ENCODE results near the gene CSTB.

The CSTB gene

DNA sequence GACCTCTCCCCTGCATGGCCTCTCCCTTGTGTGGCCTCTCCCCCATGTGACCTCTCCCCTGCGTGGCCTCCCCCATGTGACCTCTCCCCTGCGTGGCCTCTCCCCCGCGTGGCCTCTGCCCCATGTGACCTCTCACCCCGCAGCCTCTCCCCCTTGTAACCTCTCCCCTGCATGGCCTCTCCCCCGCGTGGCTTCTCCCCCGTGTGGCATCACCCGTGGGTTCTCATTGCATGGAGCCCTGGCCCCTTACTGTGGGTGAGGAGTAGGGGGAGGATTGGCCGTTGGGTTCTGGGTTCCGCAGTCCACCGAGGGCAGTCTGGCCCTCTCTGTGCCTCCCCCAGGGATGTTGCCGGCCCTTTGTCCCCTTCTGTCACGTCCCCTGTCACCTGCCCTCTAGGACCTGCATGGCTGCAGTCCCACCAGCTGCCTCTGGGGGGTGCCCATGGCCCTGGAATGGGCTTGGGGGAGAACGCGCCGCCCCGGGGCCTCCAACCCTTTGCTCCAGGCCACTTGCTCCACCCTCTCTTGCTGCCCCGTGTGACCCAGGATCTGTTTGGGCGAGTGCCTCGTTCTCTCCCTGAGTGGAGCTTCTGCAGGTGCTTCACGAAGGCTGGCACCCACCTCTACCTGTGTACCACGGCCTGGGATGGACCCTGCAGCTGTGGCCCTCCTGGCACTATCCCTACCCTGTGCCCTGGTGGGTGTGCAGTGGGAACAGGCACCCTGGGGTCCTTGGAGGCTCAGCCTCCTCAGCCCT is 34.6 kb upstream of the CSTB start:
- DNase-seq (ENCODE audit: low read depth in 3 of 3): peak; percentile 76 to 88 (median 81)

DNA sequence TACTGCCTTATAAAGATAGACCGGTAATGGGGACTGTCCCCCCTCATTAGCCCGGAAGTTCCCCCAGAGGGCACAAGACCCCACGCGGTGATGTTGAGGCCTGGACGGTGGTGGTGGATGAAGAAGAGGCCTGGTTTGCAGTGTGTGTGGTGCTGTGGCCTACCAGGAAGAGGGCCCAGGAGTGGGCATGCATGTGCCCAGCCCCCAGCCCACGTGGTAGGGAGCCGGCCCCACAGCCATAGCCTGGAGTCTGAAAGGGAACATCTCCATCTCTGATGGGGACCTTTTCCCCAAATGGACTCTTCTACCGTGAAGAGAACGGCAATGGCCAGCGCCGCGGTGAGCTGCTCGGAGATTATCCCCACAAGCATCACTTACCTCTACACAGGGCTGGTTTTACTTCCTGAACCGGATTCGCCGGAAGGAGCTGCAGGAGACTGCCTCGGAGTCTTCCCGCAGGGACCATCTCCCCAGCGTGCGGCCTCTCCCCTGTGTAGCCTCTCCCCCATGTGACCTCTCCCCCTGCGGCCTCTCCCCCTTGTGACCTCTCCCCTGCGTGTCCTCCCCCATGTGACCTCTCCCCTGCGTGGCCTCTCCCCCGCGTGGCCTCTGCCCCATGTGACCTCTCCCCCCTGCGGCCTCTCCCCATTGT is 33.9 kb upstream of the CSTB start:
- DNase-seq (ENCODE audit: low read depth in 3 of 3): no peak

DNA sequence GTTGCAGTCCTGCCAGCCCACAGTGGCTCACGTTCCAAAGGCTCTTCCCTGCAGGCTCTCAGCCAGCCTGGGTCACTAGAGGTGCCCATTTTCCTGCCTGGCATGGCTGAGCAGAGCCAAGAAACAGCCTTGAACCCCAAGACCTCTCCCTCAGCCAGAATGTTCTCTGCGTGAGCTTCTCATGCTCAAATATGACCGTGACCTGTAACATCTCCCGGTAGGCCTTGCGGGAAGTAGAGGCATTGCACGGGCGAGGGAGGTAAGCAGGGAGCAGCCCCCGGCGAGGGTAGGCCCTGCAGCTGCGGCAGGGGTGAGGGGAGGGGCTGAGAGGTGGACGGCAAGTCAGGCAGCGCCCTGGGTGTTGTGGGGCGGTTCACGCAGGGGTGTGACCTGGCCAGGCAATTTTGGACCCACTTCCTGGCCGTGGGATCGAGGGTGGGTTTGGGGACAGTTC is 33.3 kb upstream of the CSTB start:
- DNase-seq (ENCODE audit: low read depth in 3 of 3): no peak

DNA sequence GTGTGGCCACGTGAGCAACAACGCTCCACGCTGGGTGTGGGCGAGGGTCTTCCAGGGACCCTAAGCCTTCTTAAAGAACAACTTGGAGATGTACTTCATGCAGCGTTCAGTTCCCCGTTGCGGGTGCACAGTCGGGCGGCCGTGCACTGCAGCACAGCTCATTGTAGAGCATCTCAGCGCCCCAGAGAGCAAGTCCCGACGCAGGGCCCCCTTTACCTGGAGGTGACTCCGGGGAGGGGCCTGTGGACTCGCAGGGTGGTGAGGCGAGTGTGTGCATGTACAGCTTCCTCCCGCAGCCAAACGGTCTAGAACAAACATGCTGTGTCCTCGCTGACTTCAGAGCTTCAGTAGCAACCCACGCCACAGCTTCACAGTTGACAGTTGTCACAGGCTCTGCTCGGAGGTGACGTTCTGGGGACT is 32.7 kb upstream of the CSTB start:
- DNase-seq (ENCODE audit: low read depth in 3 of 3): no peak

DNA sequence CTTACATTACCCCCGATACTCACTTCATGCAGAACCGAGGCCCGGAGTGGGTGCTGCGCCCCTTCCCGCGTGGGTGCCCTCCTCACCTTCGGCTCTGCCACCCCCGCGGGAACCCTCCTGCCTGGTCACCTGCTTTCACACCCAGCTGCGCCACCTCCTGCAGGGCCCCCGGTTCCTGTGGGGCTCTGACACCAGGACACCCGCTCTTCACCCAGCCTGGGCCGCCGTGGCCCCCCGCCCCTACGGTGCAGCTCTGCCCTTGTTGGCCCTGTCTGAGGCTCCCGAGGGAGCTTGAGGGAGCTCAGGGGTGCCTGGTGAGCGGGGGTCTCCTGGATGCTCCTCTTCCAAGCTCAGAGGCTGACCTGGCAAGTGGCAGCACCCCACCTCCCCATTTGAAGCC is 32.3 kb upstream of the CSTB start:
- no peak for DNase-seq (ENCODE audit: low read depth in 3 of 3)

DNA sequence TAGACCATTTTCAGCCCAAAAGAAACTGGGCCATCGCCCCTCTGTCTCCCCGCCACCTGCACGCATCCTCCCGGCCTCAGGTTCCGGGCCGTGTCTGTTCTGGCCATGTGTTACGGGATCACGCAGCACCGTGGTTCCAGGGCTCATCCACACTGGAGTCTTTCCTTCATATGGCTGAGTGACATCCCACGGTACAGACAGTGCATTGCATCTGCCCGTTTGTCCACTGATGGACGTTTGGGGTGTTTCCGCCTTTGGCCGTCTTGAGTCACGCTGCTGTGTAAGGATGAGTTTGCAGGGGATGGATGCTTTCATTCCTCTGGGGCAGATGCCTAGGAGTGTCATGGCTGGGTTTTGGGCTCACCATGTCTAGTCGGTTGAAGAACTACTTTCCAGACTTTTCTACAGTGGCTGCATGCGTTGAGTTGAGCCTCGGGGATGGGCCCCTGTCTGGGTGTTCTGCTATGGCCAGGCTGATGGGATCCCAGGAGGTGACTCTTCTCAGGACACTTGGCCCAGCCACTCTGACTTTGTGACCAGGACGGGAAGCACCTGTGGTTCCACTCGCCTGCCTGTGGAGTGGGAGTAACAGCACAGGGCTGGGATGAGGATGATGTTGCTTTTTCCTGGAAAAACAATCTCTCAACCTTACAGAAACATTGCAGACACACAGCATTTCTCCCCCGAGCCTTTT is 30.1 kb upstream of the CSTB start:
- DNase-seq (ENCODE audit: low read depth in 3 of 3): no peak

DNA sequence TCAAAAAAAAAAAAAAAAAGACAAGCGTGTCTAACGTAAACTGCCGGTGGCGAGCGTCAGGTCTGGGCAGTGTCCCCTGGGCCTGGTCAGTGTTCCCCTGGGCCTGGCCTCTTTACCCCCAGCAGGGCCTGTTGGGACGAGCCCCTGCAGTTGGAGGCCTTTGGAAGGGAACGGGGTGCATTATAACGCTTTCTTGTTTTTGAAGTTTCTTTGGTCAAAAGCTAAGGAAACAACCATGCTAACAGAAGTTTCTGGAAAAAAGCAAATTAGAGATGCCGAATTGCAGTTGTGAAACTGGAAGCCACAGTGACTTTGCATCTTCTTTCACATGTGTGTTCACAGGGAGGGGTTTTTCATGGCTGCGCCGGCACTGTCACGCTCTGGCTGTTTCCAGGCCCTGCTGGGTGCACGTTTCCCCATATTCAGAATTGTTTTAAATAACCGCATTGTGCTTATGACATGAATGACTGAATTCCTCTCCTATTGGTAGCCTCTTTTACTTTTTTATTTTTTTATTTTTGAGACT is 29.2 kb upstream of the CSTB start:
- DNase-seq (ENCODE audit: low read depth in 3 of 3): no peak

DNA sequence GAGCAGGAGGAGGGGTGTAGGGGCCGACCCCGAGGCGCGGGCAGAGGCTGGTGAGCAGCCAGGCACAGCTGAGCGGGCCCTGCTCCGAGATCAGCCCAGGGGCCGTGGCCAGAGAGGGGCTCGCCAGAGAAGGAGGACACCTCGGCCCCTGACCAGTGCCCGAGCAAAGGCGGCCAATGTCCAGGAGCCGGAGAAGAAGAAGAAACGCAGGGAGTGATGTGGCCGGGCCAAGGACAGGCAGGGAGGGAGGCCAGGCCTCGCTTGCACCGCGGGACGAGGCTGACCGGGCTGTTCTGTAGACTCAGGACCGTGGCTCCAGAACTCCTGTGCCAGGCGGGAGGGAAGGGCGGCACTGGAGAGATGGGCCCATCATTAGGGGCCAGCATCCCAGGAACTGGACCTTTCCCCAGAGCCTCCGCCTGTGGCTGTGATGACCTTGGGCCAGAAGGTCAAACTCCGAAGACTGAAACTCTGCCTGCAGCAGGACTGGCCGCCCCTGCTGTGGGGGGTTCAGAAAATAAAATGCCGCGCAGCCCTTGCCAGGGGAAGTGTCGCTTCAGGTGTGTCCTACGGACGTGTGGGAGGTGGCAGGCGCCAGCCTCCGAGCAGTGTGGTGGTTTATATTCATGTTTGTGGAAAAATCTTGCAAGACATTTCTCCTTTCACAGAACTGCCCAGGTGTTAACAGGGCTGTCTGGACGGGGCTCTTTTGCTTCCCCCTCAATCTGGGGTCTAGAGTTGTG is 27.6 kb upstream of the CSTB start:
- DNase-seq (ENCODE audit: low read depth in 3 of 3): no peak

DNA sequence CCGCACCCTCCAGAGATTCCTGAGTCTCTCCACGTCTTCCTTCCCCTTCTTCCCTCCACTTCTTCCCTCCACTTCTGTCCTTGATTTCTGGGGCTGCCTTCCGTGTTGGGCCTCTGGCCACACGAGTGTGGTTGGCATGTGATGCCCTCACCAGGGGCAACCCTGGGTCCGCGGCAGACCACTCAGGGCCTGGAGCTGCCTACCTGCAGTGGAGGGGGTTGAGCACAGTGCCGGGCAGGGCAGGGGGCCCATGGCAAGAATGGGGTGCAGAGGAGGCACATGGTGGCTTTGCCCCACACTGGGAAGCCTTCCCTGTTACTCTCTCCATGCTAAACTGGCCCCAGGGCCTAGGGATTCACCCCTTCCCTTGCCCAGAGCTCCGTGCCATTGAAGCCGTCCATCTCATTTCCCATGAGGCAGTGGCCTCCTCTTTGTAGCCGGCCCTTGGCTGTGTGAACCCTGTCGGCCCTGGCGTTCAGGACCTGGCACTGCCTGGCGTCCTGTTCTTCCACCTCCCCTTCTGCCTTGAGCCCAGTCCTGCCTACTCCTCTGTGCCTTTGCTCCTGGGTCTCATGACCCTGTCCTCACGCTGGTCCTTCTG is 26.7 kb upstream of the CSTB start:
- DNase-seq (ENCODE audit: low read depth in 3 of 3): no peak

DNA sequence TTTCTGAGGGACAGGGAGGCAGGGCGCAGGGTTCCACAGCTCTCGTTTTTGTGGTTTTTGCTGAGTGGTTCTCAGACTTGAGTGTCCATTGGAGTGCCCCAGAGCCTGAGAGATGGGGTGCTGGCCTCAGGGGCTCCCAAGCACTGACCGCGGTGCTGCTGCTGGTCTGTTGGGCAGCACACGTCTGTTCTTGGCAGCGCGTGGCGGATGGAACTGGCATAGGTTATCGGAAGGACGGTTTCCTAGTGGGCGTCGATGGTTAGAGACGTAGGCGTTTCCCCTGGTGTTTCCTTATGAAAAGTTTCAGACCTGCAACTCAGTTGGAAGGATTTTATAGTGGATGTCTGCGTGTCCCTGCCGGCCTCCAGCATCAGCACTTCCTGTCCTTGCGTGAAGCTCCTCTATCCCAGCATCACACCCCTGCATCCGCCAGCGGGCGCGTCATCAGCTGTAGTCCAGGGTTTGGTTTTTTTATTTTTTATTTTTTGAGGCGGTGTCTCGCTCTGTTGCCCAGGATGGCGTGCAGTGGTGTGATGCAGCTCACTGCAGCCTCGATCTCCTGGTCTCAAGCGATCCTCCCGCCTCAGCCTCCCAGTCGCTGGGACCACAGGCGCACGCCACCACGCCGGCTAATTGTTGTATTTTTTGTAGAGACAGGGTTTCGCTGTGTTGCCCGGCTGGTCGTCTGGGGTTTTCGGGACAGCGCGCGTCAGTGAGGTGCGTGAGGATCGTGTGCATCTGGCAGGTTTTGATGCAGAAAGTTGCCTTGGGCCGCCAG is 25.1 kb upstream of the CSTB start:
- no peak for DNase-seq (ENCODE audit: low read depth in 3 of 3)

DNA sequence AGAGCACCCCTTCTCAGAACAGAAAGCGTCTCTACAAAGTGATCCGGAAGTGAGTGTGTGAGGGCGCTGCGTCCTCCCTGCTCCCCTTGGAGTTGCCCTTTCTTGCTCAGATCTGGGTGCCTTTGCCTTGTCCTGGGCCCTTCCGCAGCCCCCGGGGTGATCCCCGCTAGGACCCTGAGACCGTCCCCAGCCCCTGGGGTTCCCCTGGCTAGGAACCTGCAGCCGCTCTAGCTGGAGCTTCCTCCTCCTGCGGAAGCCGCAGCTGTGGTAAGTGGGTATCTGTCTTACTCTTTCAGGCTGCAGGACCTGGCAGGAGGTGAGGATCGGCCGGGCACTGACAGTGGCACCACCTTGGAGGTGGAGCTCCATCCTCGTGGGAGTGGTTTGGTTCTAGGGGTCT is 24.5 kb upstream of the CSTB start:
- DNase-seq (ENCODE audit: low read depth in 3 of 3): no peak

DNA sequence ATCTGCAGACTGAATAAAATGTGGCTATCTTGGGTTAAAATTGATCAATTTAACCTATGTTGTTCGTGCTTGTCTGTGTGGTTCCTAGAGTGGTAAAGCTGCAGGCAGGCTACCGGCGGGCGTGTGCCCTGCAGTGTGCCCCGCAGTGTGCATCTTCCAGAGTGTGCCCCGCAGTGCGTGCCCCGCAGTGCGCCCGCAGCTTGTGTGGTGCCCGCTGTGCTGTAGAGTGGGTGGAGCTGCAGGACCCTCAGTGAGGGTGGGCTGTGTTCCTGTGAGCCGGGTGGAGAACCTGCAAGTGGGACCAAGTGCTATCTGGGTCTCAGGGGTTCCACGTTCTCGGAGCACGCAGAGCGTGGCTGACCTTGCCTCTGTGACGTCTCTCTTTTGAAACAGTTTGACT is 24.0 kb upstream of the CSTB start:
- no peak for DNase-seq (ENCODE audit: low read depth in 3 of 3)

DNA sequence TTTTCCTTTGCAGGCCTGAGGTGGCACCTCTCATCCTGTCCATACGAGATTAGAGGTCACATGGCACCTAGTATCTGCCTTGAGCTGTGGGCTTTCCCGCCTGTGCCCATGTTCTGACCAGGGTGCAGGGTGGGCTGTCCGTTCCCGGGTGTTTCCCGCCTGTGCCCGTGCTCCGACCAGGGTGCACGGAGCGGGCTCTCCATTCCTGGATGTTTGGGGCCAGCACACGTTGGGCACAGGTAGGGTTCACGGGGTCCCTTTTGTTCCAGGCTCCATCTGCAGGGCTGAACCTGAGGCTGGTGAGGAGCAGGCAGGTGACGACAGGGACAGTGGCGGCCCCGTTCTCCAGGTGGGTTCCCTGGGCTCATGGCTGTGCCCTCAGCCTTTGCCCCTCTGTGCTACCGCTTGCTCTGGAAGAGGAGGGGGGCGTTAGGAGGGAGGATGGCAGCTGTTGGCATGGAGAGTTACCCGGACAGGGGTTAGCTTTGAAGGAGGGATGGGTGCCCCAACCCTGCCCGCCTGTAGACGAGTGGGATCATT is 23.3 kb upstream of the CSTB start:
- DNase-seq (ENCODE audit: low read depth in 3 of 3): no peak

DNA sequence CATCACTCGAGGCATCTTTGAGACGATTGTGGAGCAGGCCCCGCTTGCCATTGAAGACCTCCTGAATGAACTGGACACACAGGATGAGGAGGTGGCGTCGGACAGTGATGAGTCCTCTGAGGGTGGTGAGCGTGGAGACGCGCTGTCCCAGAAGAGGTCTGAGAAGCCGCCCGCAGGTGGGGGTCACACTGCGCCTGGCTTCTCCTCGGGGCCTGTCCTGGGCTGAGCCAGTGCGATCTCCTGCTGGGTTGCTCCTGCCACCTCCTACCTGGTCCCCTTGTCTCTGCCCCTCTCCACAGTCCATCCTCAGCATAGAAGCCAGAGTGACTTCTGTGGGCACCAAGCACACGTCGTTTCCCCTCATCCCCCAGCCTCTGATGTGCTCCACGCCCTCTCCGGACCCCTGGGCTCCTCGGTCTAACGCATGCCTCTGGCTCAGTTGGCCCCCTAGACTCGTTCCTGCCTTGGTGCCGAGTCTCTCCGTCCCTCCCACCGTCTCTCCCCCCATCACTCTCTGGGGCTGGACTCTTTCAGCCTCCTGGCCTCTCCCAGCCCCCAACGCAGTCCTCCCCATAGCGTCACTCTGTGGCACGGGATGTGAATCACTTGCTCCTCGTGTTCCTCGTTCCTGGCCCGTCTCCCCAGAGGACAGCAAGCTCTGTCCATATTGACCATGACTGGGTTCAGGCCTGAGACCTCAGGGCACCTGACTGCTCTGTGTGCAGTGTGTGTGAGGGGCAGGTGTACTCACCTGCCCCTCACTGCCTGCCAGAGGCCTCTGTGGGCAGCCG is 22.0 kb upstream of the CSTB start:
- DNase-seq (ENCODE audit: low read depth in 3 of 3): no peak

DNA sequence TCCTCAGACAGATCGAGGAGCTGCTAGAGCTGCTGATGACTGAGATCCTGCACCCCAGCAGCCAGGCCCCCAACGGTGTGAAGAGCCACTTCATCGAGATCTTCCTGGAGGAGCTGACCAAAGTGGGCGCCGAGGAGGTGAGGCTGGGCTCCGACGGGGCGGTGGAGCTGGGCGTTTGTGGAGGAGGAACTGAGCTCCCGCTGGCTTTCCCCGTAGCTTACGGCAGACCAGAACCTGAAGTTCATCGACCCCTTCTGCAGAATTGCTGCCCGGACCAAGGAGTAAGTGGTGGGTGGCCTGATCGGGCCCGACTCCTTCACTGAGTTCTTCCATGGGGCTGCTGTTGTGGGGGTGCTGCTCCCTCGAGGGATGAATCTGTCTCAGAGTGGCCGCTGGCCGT is 21.3 kb upstream of the CSTB start:
- no peak for DNase-seq (ENCODE audit: low read depth in 3 of 3)

DNA sequence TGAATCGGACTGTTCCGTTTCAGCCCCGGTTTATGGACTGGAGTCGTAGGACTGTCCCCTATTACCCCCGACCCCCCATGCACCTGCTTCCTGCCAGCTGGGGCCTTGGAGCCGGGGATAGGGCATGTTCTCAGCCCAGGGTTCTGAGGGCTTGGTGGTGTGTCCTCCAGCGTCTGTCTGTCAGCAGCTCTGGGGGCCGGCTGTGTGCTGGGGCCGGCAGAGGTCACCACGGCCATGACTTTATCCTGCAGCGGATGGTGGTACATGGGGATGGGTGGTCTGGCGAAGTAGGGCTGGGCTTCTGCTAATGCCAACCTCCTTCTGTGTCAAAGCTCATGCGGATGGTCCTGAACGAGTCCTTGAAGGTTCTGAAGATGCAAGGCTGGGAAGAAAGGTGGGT is 18.7 kb upstream of the CSTB start:
- no peak for DNase-seq (ENCODE audit: low read depth in 3 of 3)

DNA sequence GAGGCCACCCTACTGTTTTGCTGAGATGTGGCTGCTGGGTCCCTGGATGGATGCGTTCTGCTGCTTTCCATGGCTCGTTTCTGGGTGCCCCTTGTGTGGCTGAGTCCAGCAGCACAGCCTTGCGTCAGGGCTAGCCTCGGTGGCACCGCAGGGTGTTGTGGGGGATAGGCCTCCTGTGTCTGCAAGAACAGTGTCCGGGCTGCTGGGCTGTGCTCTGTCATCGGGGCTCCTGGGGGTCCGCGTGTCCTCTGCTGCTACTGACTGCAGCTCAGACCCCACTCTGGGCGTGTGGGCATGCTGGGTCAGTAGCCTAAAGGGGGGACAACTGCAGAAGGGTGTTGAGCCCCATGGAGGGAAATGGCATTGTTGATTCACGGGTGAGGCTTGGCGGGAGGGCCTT is 18.2 kb upstream of the CSTB start:
- DNase-seq (ENCODE audit: low read depth in 3 of 3): no peak

DNA sequence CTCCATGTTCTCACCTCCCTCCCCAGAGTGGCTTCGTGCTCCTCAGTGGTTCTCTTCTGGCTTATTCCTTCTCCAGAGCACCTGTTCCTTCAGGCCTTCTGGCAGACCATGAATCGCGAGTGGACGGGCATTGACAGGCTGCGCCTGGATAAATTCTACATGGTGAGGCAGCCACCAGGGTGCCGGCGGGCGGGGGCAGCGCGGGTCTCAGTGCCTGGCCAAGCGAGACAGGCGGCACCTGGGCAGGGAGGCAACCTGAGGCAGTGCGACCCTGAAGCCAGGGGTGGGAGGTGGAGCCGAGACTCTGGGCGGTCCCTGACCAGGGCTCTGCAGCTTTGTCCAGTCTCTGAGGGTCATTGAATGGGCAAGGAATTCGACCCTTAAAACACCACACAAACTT is 17.1 kb upstream of the CSTB start:
- no peak for DNase-seq (ENCODE audit: low read depth in 3 of 3)

DNA sequence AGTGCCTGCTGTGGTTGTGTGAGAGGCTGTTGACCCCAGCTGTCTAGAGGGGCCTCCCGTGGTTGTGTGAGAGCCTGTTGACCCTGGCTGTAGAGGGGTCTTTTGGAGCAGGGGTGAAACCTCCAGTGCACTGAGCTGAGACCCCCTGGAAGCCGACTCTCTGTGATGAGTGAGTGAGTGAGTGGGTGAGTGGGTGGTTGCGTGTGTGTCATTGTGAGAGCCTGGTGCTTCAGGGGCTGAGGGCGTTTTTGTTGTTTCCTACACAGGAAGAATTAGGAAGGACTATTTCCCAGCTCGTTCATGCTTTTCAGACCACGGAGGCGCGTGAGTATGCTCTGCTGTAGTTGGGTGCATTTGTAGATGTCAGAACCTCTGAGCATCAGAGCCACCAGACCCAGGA is 16.3 kb upstream of the CSTB start:
- no peak for DNase-seq (ENCODE audit: low read depth in 3 of 3)

DNA sequence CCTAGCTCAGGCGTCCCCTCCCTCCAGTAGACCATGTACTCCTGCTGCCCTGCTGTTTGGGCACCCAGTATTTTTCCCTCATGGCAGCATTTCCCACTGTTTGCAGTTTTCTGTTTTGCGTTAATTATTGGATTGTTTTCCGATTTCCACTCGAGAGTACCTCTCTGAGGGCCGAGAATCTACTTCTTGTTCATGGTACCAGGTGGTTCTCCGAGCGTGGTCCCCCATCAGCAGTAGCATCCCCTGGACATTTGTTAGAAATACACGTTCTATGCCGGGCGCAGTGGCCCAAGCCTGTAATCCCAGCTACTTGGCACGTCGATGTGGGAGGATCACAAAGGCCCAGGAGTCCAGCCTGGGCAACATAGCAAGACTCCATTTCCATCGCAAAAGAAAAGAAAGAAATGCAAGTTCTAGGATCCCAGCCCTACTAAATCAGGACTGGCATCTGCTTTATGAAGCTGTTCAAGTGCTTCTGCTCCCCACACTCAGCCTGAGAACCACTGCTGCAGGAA is 14.0 kb upstream of the CSTB start:
- no peak for DNase-seq (ENCODE audit: low read depth in 3 of 3)

Data from stimulated activated CD4-positive, alpha-beta T cell treated with anti-CD3 and anti-CD28 coated beads, TNF-alpha, amount 100 ng/mL, for 4 hours (primary cell).